Gastroesophageal sphincter (tissue), 4 donors: ENCODE data around the gene SCD5. TPM values are rescaled to one million over a fixed set of nuclear protein-coding genes. Genes with fewer than 3 reads are reported as not detected.

ENCODE experiments used
- ATAC-seq: fragments of 150-250 bp; one replicate; pipeline ENCODE4 v1.9.1; 2016; ENCODE audit warnings: mild to moderate bottlenecking, moderate library complexity
- H3K27ac ChIP-seq, 4 donors: fragments of 200-600 bp; sonication (generic) in 3 of 4; 1 replicate in 3 of 4; 2 replicates in 1 of 4; pipeline ENCODE4 v1.5.1; 2016 to 2019
- H3K27me3 ChIP-seq: fragments of 200-600 bp; sonication (generic); one replicate; pipeline ENCODE4 v1.5.1; 2019
- H3K36me3 ChIP-seq, 2 donors: fragments of 200-600 bp; sonication (generic); one replicate each; pipeline ENCODE4 v1.5.1; 2019; ENCODE audit warnings: control low read depth in 1 of 2
- H3K4me1 ChIP-seq, 3 donors: fragments of 200-600 bp; sonication (generic); 1 replicate in 2 of 3; 2 replicates in 1 of 3; pipeline ENCODE4 v1.5.1; 2016 to 2019; ENCODE audit warnings: control low read depth in 2 of 3
- H3K4me3 ChIP-seq, 2 donors: fragments of 200-600 bp; sonication (generic); one replicate each; pipeline ENCODE4 v1.5.1; 2019; ENCODE audit warnings: mild to moderate bottlenecking in 1 of 2, moderate library complexity in 1 of 2
- H3K9me3 ChIP-seq, 3 donors: fragments of 200-600 bp; sonication (generic); one replicate each; pipeline ENCODE4 v1.5.1; 2017 to 2019; ENCODE audit warnings: control low read depth in 2 of 3
- EP300 ChIP-seq: sonication (generic); formaldehyde crosslinking; IDR thresholded peaks from one replicate; pipeline ENCODE4 v1.6.1; 2017; ENCODE audit warnings: antibody characterized with exemption, mild to moderate bottlenecking
- POLR2A ChIP-seq, 2 donors: fragments of 450-650 bp; IDR thresholded peaks; one replicate each; pipeline ENCODE4 v1.6.1; 2017; ENCODE audit warnings: antibody characterized with exemption in 2 of 2, mild to moderate bottlenecking in 2 of 2, moderate library complexity in 1 of 2
- POLR2AphosphoS5 ChIP-seq: sonication (generic); formaldehyde crosslinking; IDR thresholded peaks from one replicate; pipeline ENCODE4 v1.6.1; 2017; ENCODE audit warnings: antibody characterized with exemption
- WGBS, 2 donors: methylation state at CpG; one replicate each; pipeline ENCODE4 v1.1.5; 2018; ENCODE audit warnings: low coverage in 1 of 2; 5-methylcytosine and 5-hydroxymethylcytosine counted together
- total RNA-seq, 4 donors: library from RNA; depleted of rRNA; stranded (reverse); fragments of >200 nt; gene quantifications; one replicate each; pipeline ENCODE4 v1.1.0, GENCODE V29; 2016
- TF ChIP-seq, protein P1 (sequence below), 4 experiments: fragments of 200-600 bp in 2 of 4; fragments of 450-650 bp in 2 of 4; sonication (generic) in 1 of 4; IDR thresholded peaks; one replicate each; pipeline ENCODE4 v1.5.1; 2017 to 2019; ENCODE audit warnings: antibody characterized with exemption in 4 of 4, mild to moderate bottlenecking in 2 of 4, moderate library complexity in 2 of 4

Gene SCD5
- total RNA-seq, 4 donors from 2014 or later: 15.5 to 21.8 (median 20.3) TPM

- Histone ChIP-seq H3K36me3 (peaks cover 0 to 7% of the 10 kb centered on the region in 2 donors), H3K4me3 (no peak overlapping the region), H3K27me3 (no peaks in the 10 kb centered on the region), H3K4me1 (peaks cover 0 to 9% (median 2%) of the 10 kb centered on the region in 3 donors), H3K9me3 (no peaks in the 10 kb centered on the region), H3K27ac (no peak overlapping the region)
- no peak for ATAC-seq
- WGBS, 2 donors: 80 to 97% methylated on average over 1 to 4 of the region's 7 CpGs
- TF ChIP-seq, protein P1, sequence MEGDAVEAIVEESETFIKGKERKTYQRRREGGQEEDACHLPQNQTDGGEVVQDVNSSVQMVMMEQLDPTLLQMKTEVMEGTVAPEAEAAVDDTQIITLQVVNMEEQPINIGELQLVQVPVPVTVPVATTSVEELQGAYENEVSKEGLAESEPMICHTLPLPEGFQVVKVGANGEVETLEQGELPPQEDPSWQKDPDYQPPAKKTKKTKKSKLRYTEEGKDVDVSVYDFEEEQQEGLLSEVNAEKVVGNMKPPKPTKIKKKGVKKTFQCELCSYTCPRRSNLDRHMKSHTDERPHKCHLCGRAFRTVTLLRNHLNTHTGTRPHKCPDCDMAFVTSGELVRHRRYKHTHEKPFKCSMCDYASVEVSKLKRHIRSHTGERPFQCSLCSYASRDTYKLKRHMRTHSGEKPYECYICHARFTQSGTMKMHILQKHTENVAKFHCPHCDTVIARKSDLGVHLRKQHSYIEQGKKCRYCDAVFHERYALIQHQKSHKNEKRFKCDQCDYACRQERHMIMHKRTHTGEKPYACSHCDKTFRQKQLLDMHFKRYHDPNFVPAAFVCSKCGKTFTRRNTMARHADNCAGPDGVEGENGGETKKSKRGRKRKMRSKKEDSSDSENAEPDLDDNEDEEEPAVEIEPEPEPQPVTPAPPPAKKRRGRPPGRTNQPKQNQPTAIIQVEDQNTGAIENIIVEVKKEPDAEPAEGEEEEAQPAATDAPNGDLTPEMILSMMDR (IDR thresholded peaks at IDR 0.05): no peak
- no peak for TF ChIP-seq EP300
- TF ChIP-seq POLR2A (IDR thresholded peaks at IDR 0.05): no peak
Observed at GRCh38 chr4:82705169-82705927, 93.2 kb downstream of the SCD5 start.

DNA sequence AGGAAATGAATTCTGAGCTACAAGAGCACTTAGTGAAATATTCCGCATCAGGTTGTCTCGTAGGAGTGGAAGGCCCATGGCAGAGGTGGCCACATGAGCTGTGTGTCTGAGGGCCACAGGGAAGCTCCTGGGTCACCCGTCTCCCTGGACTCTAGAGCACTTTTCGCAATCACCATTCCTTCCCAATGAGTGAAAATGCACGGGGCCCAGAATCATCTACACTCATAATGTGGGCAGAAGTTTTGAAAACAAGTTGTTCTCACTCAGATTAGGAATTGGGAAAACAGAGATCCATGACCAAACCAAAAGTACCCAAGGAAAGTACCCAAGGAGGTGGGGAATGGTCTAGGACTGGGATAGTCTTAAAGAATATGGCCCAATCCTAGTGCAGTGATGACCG is 94.4 kb downstream of the SCD5 start:
- no peaks in the 10 kb centered on the region for H3K9me3 ChIP-seq
- 94 to 98% methylated on average over 4 to 6 of the region's 6 CpGs for WGBS, 2 donors
- TF ChIP-seq POLR2A (IDR thresholded peaks at IDR 0.05) (no peak), EP300 (no peak), POLR2AphosphoS5 (no peak)
- TF ChIP-seq, protein P1 (IDR thresholded peaks at IDR 0.05): no peak
- H3K4me1 ChIP-seq: peaks cover 0 to 9% (median 2%) of the 10 kb centered on the region in 3 donors
- H3K27me3 ChIP-seq: no peaks in the 10 kb centered on the region
- H3K36me3 ChIP-seq: peaks cover 0 to 7% of the 10 kb centered on the region in 2 donors
- H3K4me3 ChIP-seq: no peak overlapping the region
- ATAC-seq: peak; percentile 4
- H3K27ac ChIP-seq: no peak overlapping the region

GRCh38 chr4:82698412-82698811 is 100.2 kb downstream of the SCD5 start:
- Histone ChIP-seq H3K27ac (no peak overlapping the region), H3K27me3 (no peaks in the 10 kb centered on the region), H3K4me1 (no peaks in the 10 kb centered on the region), H3K36me3 (peaks cover 0 to 32% of the 10 kb centered on the region in 2 donors), H3K9me3 (no peaks in the 10 kb centered on the region), H3K4me3 (no peak overlapping the region)
- ATAC-seq: no peak
- TF ChIP-seq POLR2AphosphoS5 (no peak), EP300 (no peak), POLR2A (IDR thresholded peaks at IDR 0.05) (no peak)
- TF ChIP-seq, protein P1 (IDR thresholded peaks at IDR 0.05): no peak
- WGBS, 2 donors: 80 to 100% methylated on average over 1 of the region's 2 CpGs

DNA sequence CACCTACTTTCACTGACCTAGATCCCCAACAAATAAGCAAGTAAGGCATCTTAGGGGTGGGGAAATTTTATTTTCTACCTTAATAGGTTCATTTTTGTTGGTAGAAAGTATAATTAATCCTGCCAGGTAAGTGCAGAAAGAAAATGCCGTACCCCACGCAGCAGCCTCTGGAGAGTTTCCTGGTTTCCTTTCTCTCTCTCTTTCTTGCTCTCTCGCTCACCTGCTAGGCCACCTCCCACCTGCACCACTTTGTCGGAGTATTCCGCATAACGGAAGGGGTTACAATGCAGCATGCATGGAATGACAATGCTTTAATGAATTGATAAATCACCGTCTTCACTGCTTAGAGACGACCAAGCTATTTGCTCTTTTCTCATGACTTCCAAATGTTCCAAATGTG is 101.0 kb downstream of the SCD5 start:
- Histone ChIP-seq H3K27ac (no peak overlapping the region), H3K36me3 (peaks cover 0 to 34% of the 10 kb centered on the region in 2 donors), H3K4me1 (no peaks in the 10 kb centered on the region), H3K27me3 (no peaks in the 10 kb centered on the region), H3K4me3 (no peak overlapping the region), H3K9me3 (no peaks in the 10 kb centered on the region)
- no peak for ATAC-seq
- 52 to 72% methylated on average over 2 to 8 of the region's 8 CpGs for WGBS, 2 donors
- no peak for TF ChIP-seq EP300

GRCh38 chr4:82696117-82696860 is 102.3 kb downstream of the SCD5 start:
- ATAC-seq: no peak
- no peak overlapping the region for H3K4me3 ChIP-seq
- TF ChIP-seq EP300 (no peak), POLR2A (IDR thresholded peaks at IDR 0.05) (no peak), POLR2AphosphoS5 (no peak)
- TF ChIP-seq, protein P1 (IDR thresholded peaks at IDR 0.05): no peak
- H3K4me1 ChIP-seq: no peaks in the 10 kb centered on the region
- H3K27me3 ChIP-seq: no peaks in the 10 kb centered on the region
- no peaks in the 10 kb centered on the region for H3K9me3 ChIP-seq
- H3K27ac ChIP-seq: no peak overlapping the region
- H3K36me3 ChIP-seq: peaks cover 0 to 38% of the 10 kb centered on the region in 2 donors
- 75% methylated on average over 2 to 5 of the region's 5 CpGs for WGBS, 2 donors
